Adrenal gland (tissue), 12 donors: ENCODE measurements around the gene CNGA3. TPM values are rescaled to one million over a fixed set of nuclear protein-coding genes. Genes with fewer than 3 reads are reported as not detected.
"Not testable (repeated sequence)": the region's sequence is repeated elsewhere in the genome, so short reads cannot be mapped to it uniquely, and the experiment has no call there.

Source experiments
- DNase-seq, 7 donors: peaks; one replicate each; pipeline ENCODE4 v3.0.0-alpha.2; 2019 to 2020
- H3K27ac ChIP-seq, 5 donors: fragments of 200-600 bp; sonication (generic) in 4 of 5; 1 replicate in 3 of 5; 2 replicates in 2 of 5; pipeline versions ENCODE4 v1.5.1 to v1.8.0; 2016 to 2020; ENCODE audit warnings: mild to moderate bottlenecking in 1 of 5
- H3K27me3 ChIP-seq: fragments of 200-600 bp; 2 replicates; pipeline ENCODE4 v1.8.0; 2021
- H3K36me3 ChIP-seq, 2 donors: fragments of 200-600 bp; replicated peaks in 1 of 2; 1 replicate in 1 of 2; 2 replicates in 1 of 2; pipeline versions ENCODE4 v1.5.1 to v1.8.0; 2018 to 2022
- H3K4me1 ChIP-seq, 2 donors: fragments of 200-600 bp; replicated peaks in 1 of 2; 1 replicate in 1 of 2; 2 replicates in 1 of 2; pipeline versions ENCODE4 v1.5.1 to v1.8.0; 2018 to 2021
- H3K4me3 ChIP-seq, 4 donors: fragments of 200-600 bp; sonication (generic) in 3 of 4; one replicate each; pipeline ENCODE4 v1.5.1; 2016 to 2018
- H3K9me3 ChIP-seq, 3 donors: fragments of 200-600 bp; sonication (generic) in 1 of 3; replicated peaks in 1 of 3; 1 replicate in 2 of 3; 2 replicates in 1 of 3; pipeline versions ENCODE4 v1.5.1 to v1.8.0; 2016 to 2021
- POLR2A ChIP-seq, 2 donors: fragments of 450-650 bp; IDR thresholded peaks; one replicate each; pipeline ENCODE4 v1.6.1; 2017; ENCODE audit warnings: antibody characterized with exemption in 2 of 2, mild to moderate bottlenecking in 2 of 2, moderate library complexity in 1 of 2
- WGBS, 4 donors: extraction: QIAGEN DNeasy Blood & Tissue Kit in 2 of 4; methylation state at CpG; one replicate each; pipeline versions ENCODE4 v1.1.5 to v1.1.7; 2013 to 2017; 5-methylcytosine and 5-hydroxymethylcytosine counted together
- intact Hi-C, 2 donors: fragments of 100-400 bp; cut with DNase I; formaldehyde crosslinking; loops; one replicate each; pipeline versions ENCODE4 v1.14.1 to v1.15.0; 2022 to 2023
- polyA plus RNA-seq, 3 donors: library from polyadenylated mRNA; stranded (reverse); fragments of 200-250 nt in 2 of 3; fragments of 350-450 nt in 1 of 3; fragmentation: Illumina TruSeq in 1 of 3; extraction: RNeasy Lipid Tissue Mini Kit (QIAGEN cat#74804) in 1 of 3; gene quantifications; one replicate each; pipeline ENCODE4 v1.2.3, GENCODE V29; 2013 to 2014
- total RNA-seq, 9 donors: library from RNA; depleted of rRNA in 4 of 9; stranded (reverse); fragments of >200 nt in 4 of 9; fragments of 120-200 nt in 1 of 9; fragmentation: NEBNext Ultra II Directional in 1 of 9; extraction: Animal tissue kit (Norgen Biotek cat#: 25700) in 1 of 9; gene quantifications; one replicate each; pipeline versions ENCODE4 v1.1.0 to v1.2.4, GENCODE V29; 2013 to 2023
- TF ChIP-seq, protein P1 (sequence below), 6 experiments: fragments of 450-650 bp in 4 of 6; fragments of 200-600 bp in 2 of 6; sonication (generic) in 1 of 6; IDR thresholded peaks; 1 replicate in 5 of 6; 2 replicates in 1 of 6; pipeline versions ENCODE4 v1.5.1 to v1.8.0; 2016 to 2021; ENCODE audit warnings: antibody characterized with exemption in 6 of 6, mild to moderate bottlenecking in 2 of 6, moderate library complexity in 1 of 6
- donor health status: healthy with polysubstance abuse.
- donor health status: Bipolar disorder and iron deficiency.
- donor health status: DM: yes; HTN: yes; CAD: no.
- donor health status: DM: no; HTN: no; CAD: no.
- donor health status: DM: no; HTN: no; CAD: no.
- donor health status: DM: yes; HTN: yes; CAD: no.

Gene CNGA3
- total and polyA plus RNA-seq, 12 donors, result 0.07 to 0.28 (median 0.16) TPM; not detected in 5

DNA sequence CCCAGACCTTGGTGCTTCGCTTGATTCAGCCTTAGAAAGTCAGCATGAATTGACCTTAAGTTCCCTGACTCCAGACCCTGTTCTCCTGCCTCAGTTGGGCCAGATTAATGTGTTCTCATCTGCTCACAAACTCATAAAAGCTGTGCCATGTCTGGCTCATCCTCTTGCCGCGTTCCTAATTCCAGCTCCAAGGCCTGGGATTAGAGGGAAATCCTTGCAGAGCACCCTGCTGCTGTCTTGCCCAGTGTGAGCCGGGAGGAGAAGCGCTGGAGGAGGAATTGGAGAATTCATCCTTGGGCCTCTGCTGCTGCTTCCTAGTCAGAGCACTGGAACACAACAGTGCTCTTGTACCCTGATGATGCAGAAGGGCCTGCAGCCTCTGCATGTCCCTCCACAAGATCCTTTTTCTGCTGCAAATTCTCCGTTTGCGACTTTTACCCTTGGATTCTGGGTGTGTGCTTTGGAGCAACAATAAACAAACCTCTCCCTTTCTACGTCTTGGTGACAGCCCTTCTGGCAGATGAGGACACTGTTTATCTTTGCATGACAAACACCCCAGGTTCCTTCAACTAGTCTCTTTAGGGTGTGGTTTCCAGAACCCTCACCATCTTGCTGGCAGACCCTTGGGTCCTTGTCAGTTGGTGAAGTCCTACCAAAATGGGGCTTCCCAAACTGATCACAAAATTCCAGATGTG, 46.9 kb upstream of the CNGA3 start:
- Histone ChIP-seq H3K27me3 (no peaks in the 10 kb centered on the region), H3K9me3 (no peaks in the 10 kb centered on the region), H3K27ac (no peak overlapping the region), H3K36me3 (no peaks in the 10 kb centered on the region), H3K4me1 (no peaks in the 10 kb centered on the region), H3K4me3 (no peak overlapping the region)
- 66 to 82% (median 79%) methylated on average over 8 of the region's 8 CpGs for whole genome bisulfite sequencing, 4 donors
- no peak for DNase-seq
- TF ChIP-seq POLR2A (IDR thresholded peaks at IDR 0.05), result no peak
- TF ChIP-seq, protein P1, sequence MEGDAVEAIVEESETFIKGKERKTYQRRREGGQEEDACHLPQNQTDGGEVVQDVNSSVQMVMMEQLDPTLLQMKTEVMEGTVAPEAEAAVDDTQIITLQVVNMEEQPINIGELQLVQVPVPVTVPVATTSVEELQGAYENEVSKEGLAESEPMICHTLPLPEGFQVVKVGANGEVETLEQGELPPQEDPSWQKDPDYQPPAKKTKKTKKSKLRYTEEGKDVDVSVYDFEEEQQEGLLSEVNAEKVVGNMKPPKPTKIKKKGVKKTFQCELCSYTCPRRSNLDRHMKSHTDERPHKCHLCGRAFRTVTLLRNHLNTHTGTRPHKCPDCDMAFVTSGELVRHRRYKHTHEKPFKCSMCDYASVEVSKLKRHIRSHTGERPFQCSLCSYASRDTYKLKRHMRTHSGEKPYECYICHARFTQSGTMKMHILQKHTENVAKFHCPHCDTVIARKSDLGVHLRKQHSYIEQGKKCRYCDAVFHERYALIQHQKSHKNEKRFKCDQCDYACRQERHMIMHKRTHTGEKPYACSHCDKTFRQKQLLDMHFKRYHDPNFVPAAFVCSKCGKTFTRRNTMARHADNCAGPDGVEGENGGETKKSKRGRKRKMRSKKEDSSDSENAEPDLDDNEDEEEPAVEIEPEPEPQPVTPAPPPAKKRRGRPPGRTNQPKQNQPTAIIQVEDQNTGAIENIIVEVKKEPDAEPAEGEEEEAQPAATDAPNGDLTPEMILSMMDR (IDR thresholded peaks at IDR 0.05), result no peak
- intact Hi-C loops, result no loop called here

DNA sequence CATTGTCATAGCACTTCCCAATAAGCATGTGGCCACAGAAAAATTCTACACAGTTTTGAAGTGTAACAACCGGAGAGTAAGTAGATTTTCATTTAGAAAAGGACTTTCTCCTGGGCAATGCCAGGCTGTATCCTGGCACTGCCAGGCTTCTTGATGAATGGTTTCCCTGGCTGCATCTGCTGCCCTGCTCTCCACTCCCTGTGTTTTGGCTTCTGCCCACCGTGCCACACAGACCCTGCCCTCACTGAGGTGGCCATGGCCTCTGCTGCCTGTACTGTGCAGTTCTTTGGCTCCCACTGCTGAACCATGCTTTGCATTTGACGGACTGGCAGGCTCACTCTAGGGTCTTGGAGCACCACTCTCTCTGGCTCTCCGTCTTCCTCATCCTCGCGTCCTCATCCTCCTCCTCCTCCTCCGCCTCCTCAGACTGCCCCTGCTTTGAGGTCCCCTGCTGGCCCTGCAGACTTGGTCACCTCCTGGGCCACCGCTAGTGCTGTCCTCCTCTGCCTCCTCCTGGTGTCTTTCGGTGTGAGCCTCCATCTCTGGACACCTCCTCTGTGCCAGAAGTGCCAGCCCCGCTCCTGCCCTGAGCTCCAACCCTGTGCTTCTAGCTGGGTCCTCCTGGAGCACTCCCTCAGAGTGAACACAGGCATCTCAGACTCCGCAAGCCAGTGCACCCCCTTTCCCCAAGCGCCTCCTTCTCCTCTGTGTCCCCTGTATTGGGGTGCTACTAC, 45.9 kb upstream of the CNGA3 start:
- 85 to 90% (median 87%) methylated on average over 10 to 12 of the region's 12 CpGs for WGBS, 4 donors
- H3K27ac ChIP-seq, result no peak overlapping the region
- H3K9me3 ChIP-seq, result no peaks in the 10 kb centered on the region
- no peaks in the 10 kb centered on the region for H3K36me3 ChIP-seq
- DNase-seq, result no peak
- intact Hi-C loops, result no loop called here
- H3K27me3 ChIP-seq, result no peaks in the 10 kb centered on the region
- TF ChIP-seq POLR2A (IDR thresholded peaks at IDR 0.05), result no peak
- TF ChIP-seq, protein P1 (IDR thresholded peaks at IDR 0.05), result no peak
- H3K4me1 ChIP-seq, result no peaks in the 10 kb centered on the region
- no peak overlapping the region for H3K4me3 ChIP-seq

DNA sequence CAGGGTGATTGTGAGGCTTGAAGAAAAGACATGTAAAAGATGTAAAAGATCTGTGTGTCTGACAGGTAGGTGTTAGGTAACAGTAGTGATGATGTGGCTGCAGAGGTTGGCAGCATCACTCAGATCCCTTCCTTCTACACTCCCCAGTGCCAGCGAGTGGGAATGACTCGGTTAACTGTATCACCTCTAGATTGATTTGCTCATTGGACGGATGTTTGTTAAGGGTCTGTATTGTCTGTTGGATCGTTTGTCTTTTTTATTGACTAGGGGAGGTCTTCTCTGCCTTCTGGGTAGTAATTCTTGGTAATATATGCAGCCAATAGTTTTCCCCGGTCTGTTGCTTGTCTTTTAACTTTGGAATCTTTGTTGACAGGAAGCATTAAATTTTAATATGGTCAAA, 44.8 kb upstream of the CNGA3 start:
- H3K36me3 ChIP-seq, result no peaks in the 10 kb centered on the region
- 48 to 59% (median 50%) methylated on average over 5 of the region's 5 CpGs for WGBS, 4 donors
- H3K4me1 ChIP-seq, result no peaks in the 10 kb centered on the region
- H3K27me3 ChIP-seq, result no peaks in the 10 kb centered on the region
- no peak overlapping the region for H3K4me3 ChIP-seq
- intact Hi-C loops, result no loop called here
- no peaks in the 10 kb centered on the region for H3K9me3 ChIP-seq
- DNase-seq, result no peak
- H3K27ac ChIP-seq, result no peak overlapping the region
- TF ChIP-seq, protein P1 (IDR thresholded peaks at IDR 0.05), result no peak
- no peak for TF ChIP-seq POLR2A (IDR thresholded peaks at IDR 0.05)

DNA sequence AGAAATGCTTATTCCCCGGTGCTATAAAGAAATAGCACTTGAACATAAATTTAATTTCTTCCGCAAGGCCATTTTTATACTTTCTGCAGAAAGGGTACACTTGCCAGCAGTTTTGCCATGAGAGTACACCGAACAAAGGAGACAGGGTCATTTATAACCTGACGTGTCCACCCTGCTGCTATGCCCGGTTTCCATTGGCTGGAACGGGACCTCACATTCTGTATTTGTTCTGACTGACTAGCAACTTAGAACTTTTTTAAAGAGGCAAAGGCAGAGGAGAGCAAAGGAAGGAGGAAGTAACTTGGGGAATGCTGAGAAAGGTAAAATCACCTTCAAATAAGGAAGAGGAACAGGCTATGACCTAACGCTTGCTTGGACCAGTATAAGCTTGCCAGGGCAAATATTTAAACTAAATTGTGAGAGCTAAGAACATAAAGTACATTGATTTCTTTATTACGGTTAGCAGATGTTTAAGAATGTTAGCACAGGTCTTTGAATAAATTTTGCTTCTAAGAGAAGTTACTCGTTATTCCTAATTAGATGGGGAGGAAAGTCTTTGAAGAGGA, 39.0 kb upstream of the CNGA3 start:
- H3K4me1 ChIP-seq, H3K4me3 ChIP-seq, DNase-seq, intact Hi-C loops, H3K27ac ChIP-seq, H3K9me3 ChIP-seq, H3K36me3 ChIP-seq: not testable (repeated sequence)
- H3K27me3 ChIP-seq, result peaks cover 12% of the 10 kb centered on the region
- WGBS, 4 donors, result 62 to 74% (median 71%) methylated on average over 9 of the region's 9 CpGs
